Stimulated activated CD4-positive, alpha-beta T cell treated with anti-CD3 and anti-CD28 coated beads, Interleukin-12 subunit alpha, Interleukin-12 subunit beta, amount 100 ng/mL, for 24 hours (primary cell): ENCODE results near the gene SHQ1.

ENCODE experiments used
- DNase-seq, 2 experiments: peaks; one replicate each; pipeline ENCODE4 v3.0.0-alpha.2; 2020; ENCODE audit warnings: low read depth in 2 of 2

The SHQ1 gene

GRCh38 chr3:72847751-72848702, at the start of gene SHQ1:
Gene SHQ1, minus strand, starts transcription at chr3:72848445. Its CDS starts 105 bp downstream, at chr3:72848340.
- DNase-seq = peak; percentile 94 to 95

- no peak for DNase-seq
Observed at GRCh38 chr3:72897758-72898007, 49.4 kb upstream of the SHQ1 start.

- no peak for DNase-seq
Observed at GRCh38 chr3:72896996-72897757, 48.9 kb upstream of the SHQ1 start.

- no peak for DNase-seq
Observed at GRCh38 chr3:72894976-72895552, 46.8 kb upstream of the SHQ1 start.

GRCh38 chr3:72892870-72893269, 44.6 kb upstream of the SHQ1 start:
- no peak for DNase-seq

GRCh38 chr3:72892081-72892775, 44.0 kb upstream of the SHQ1 start:
- no peak for DNase-seq

GRCh38 chr3:72891053-72891855, 43.0 kb upstream of the SHQ1 start:
- DNase-seq = no peak

GRCh38 chr3:72890166-72890925, 42.1 kb upstream of the SHQ1 start:
- DNase-seq = no peak

GRCh38 chr3:72889310-72890165, 41.3 kb upstream of the SHQ1 start:
- DNase-seq = no peak

- no peak for DNase-seq
Observed at GRCh38 chr3:72888546-72889309, 40.5 kb upstream of the SHQ1 start.

- DNase-seq = peak in 1 of 2 experiments; percentile 26
Observed at GRCh38 chr3:72887705-72888545, 39.7 kb upstream of the SHQ1 start, which contains the start of gene GXYLT2. Gene GXYLT2, plus strand, starts transcription at chr3:72888046. Its CDS starts 188 bp downstream, at chr3:72888234.

- DNase-seq = no peak
Observed at GRCh38 chr3:72887343-72887704, 39.1 kb upstream of the SHQ1 start.

GRCh38 chr3:72872183-72872582, 23.9 kb upstream of the SHQ1 start:
- no peak for DNase-seq

GRCh38 chr3:72862314-72863090, 14.3 kb upstream of the SHQ1 start:
- DNase-seq = no peak

- no peak for DNase-seq
Observed at GRCh38 chr3:72860846-72861245, 12.6 kb upstream of the SHQ1 start.

- no peak for DNase-seq
Observed at GRCh38 chr3:72860053-72860452, 11.8 kb upstream of the SHQ1 start.

- no peak for DNase-seq
Observed at GRCh38 chr3:72855001-72855400, 6.8 kb upstream of the SHQ1 start.
